RWPE1 (cell line): Measurements from ENCODE around the gene SH3D19.

Source experiments
- CTCF ChIA-PET: fragments of 350-600 bp; sonication (Branson Sonifier 250); formaldehyde crosslinking; extraction: SDS; loops from one replicate; lab custom pipeline; 2021; lab: Yijun Ruan, JAX
- POLR2A ChIA-PET: fragments of 400-600 bp; formaldehyde crosslinking; extraction: SDS; loops from one replicate; lab custom pipeline; 2020; ENCODE audit warnings: antibody characterized with exemption; ENCODE audit not compliant: low non-redundant PET; lab: Yijun Ruan, JAX
- DNase-seq: peaks from one replicate; pipeline ENCODE4 v3.0.0; 2012; ENCODE audit warnings: low spot score
- H3K27ac ChIP-seq: fragments of 450-650 bp; 2 replicates; pipeline ENCODE4 v1.5.1; 2017
- TF ChIP-seq, protein P1 (sequence below): fragments of 450-650 bp; conservative IDR thresholded peaks from 2 replicates; pipeline ENCODE4 v1.5.1; 2017; ENCODE audit warnings: low read depth, mild to moderate bottlenecking

The SH3D19 gene

DNA sequence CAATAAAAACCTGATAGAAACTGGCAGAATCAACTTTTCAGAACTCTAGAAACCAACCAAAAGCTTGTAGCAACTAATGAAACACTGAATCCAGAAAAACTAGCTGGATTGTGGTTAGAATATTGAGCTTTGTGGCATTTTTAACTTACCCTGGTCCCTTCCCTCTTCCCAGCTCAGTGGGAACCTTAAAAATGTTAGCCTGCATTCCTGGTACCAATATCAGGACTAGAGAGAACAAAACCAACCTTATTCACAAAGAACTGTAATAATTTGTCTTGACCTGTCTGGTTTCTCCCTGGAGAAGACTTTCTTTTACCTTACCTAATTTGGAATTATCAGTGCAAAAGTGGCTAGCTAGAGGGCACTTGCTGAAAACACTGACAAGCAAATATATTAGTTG lies 21.2 kb downstream of the SH3D19 start:
- H3K27ac ChIP-seq, result no peak overlapping the region
- POLR2A ChIA-PET, result no interaction called here
- DNase-seq, result no peak
- CTCF ChIA-PET, result interaction anchor here (0.6 to 1.3 kb wide), 4 partner anchors 27 to 1065 kb away, joined by 3 read pairs; partner anchors contain the start of gene PRSS48
- TF ChIP-seq, protein P1, sequence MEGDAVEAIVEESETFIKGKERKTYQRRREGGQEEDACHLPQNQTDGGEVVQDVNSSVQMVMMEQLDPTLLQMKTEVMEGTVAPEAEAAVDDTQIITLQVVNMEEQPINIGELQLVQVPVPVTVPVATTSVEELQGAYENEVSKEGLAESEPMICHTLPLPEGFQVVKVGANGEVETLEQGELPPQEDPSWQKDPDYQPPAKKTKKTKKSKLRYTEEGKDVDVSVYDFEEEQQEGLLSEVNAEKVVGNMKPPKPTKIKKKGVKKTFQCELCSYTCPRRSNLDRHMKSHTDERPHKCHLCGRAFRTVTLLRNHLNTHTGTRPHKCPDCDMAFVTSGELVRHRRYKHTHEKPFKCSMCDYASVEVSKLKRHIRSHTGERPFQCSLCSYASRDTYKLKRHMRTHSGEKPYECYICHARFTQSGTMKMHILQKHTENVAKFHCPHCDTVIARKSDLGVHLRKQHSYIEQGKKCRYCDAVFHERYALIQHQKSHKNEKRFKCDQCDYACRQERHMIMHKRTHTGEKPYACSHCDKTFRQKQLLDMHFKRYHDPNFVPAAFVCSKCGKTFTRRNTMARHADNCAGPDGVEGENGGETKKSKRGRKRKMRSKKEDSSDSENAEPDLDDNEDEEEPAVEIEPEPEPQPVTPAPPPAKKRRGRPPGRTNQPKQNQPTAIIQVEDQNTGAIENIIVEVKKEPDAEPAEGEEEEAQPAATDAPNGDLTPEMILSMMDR, result no peak

DNA sequence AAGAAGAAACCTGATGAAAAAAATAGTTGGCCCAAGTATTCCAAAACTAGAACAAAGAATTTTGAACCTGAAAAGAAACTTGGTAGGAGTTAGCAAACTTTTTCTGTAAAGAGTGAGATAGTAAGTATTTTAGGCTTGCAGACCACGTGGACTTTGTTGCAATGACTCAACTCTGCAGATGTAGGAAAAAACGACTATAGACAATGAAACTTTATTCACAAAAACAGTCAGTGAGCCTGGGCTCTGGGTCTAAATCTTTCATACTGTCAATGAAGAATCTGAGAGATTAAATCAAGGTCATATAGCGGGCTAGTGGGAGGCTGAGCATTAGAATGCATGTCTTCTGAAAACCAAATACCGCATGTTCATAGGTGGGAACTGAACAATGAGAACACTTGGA lies 23.0 kb downstream of the SH3D19 start:
- H3K27ac ChIP-seq, result no peak overlapping the region
- ChIA-PET CTCF (no interaction called here), POLR2A (no interaction called here)
- DNase-seq, result no peak
- TF ChIP-seq, protein P1, result no peak

DNA sequence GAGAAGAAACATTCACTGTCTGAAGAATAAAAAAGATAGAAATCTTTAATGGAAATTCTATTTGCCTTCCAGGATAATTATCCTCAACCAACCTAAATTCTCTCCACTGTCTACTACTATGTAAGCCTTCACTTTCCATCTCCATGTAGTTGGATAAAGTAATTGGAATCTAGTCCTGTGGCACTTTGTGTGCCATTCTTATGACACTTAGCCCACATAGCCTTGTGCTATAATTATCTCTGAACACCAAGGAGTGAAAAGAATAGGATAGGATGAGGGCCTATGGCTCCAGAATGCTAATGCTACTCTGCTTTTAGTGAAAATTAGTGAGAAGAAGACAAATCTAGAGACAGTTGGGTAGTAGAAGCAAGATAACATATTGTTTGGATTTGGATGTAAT lies 28.2 kb downstream of the SH3D19 start:
- CTCF ChIA-PET, result interaction anchor here (0.7 kb wide), 1 partner anchor 354 kb away, joined by 3 read pairs; no protein-coding TSS in a partner anchor
- TF ChIP-seq, protein P1, result no peak
- DNase-seq, result no peak
- H3K27ac ChIP-seq, result no peak overlapping the region
- POLR2A ChIA-PET, result no interaction called here

DNA sequence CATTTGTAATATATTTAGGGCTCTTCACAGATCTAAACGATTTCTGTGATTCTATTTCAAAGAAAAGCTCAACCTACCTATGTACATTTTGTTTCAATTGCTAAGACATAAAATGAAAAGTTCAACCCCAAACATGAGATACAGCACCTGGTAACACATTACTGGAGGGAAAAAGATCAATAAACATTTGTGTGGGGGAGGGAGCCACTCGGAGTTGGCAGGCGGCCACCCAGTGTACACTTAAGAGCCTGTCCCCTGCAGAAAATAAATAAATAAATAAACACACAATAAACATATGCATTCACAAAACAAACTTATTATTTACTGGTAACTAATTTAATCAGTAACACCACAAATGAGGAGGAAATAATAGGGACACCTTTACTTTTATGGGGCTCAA lies 29.2 kb downstream of the SH3D19 start:
- no peak for DNase-seq
- ChIA-PET POLR2A (no interaction called here), CTCF (no interaction called here)
- no peak overlapping the region for H3K27ac ChIP-seq
- TF ChIP-seq, protein P1, result no peak

DNA sequence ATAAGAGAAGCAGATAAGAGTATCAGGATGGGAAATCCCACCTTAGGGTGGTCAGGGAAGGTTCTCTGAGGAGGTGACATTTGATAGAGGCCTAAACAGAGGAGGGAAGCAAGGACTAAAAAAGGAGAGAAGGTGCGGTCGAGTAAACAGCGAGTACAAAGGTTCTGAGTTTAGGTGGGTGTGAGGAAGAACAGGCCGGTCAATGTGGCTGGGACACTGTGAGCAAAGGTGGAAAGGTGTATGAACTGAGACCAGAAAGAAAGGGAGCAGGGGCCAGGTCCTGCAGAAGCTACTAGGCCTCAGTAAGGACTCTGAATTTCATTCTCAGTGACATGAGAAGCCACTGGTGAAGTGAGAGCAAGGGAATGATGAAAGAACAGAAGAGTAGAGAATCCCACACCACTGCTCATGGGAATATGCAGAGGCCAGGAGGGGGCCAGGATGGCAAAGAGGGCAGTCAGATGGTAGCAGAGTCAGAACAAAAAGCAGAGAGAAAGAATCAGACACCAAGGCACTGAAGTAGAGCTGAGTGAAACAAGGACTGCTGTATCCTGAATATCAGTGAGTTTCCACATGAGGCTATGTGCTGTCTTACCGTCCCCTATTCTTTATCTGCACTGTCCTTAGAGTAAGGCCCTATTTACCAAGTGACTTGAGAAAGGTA lies 30.4 kb downstream of the SH3D19 start:
- no peak overlapping the region for H3K27ac ChIP-seq
- CTCF ChIA-PET, result no interaction called here
- TF ChIP-seq, protein P1, result no peak

DNA sequence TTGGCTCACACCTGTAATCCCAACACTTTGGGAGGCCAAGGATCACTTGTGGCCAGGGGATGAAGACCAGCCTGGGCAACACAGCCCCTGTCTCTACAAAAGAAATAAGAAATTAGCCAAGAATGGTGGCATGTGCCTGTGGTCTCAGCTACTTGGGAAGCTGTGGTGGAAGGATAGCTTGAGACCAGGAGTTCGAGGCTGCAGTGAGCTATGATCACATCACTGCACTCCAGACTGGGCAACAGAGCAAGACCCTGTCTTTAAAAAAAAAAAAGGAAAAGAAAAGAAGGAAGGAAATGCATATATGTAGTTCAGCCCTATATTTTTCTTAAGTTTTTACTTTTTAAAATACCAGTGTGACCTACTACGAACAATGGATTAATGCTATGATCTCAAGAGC lies 33.4 kb downstream of the SH3D19 start:
- ChIA-PET POLR2A (no interaction called here), CTCF (no interaction called here)
- no peak overlapping the region for H3K27ac ChIP-seq
- no peak for DNase-seq
- TF ChIP-seq, protein P1, result no peak

More for the DNA sequence above, 30.4 kb downstream of the SH3D19 start:
- no peak for DNase-seq
- POLR2A ChIA-PET, result no interaction called here
